Measurements from ENCODE around the gene CUL4A.

Gene CUL4A

DNA sequence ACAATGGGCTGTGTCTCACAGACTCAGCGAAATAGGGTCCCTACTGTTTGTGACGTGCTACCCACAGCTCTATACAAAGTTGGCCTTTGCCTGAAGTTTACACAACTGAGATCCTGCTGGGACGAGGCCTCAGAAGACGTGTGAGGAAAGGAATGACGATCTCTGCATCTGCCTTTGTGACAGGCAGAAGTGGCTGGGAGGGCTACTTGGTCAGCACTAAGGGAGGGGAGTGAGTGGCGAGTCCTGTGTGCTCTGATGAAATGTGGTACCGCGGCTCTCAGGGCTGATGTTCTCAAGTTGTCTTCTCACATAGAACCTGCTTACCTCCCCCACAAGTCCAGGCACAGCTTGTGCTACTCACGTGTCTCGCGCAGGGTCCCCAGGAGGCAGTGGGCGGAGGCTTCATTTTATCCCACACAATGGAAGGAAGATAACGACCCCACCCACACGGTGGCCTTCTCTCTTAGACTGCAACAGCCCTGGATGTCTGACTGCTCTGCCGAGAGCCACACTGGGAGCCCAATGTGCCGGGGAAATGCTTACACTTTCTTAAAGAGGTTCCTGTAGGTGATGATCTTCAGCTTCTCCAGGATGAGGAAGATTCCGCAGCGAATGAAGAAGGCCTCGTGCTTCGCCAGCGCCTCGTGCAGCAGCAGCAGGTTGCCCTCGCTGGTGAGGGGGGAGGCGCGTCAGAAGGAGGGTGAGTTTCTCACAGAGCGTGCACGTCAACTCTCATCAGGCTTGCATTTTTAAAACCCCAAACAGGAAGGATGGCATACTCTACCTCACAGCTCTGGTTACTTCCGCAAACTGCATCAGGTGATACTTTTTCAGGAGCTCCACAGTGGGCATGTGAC is 29.8 kb upstream of the CUL4A start:
- no peak for DNase-seq (ENCODE audit: low spot score)

DNA sequence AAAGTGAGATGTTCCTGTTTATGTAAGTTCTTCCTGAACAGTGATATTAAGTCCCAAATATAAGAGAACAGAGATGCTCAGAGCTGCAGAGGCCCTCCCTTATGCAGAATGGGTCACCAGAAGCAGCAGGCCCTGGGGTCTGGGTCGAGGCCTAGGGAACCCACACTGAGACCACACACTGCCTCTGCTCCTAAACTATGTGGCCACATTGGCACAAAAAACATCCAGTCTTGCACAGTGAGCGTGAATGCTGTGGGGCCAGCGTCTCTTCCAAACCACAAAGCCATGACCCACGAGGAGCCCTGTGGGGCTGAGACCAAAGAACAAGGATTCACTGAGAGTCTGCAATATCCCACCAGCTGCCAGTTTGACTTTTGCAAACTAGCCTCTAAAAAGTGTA is 27.4 kb upstream of the CUL4A start:
- DNase-seq (ENCODE audit: low spot score): no peak

DNA sequence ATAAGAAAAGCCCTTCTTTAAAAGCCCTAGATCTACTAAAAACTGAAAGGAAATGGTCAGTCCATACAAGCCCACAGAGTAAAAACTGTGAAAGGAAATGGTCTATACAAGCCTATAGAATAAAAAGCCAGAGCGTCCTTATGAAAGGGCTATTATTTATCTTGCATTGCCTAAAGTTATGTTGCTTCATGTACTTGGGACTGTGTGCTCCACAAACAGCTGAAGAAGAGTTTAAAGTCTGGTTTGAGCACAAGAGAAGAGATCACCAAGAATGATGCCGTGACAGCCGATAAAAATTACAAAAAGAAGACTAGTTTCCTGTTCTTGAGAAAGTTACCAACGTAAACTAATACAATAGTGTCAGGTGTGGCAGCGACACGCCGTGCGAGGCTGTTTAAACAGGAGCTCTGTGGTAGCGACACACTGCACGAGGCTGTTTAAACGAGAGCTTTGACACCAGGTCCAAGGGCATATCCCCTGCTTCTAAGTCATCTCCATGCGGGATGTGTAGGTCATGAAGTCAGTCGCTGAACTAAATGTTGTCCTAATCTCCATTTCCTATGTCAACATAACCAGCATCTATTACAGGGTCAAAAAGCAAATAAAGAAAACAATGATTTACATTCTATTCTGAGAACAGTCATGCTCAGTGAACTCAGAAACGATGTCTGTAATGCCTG is 25.8 kb upstream of the CUL4A start:
- peak; percentile 64 for DNase-seq (ENCODE audit: low spot score)

DNA sequence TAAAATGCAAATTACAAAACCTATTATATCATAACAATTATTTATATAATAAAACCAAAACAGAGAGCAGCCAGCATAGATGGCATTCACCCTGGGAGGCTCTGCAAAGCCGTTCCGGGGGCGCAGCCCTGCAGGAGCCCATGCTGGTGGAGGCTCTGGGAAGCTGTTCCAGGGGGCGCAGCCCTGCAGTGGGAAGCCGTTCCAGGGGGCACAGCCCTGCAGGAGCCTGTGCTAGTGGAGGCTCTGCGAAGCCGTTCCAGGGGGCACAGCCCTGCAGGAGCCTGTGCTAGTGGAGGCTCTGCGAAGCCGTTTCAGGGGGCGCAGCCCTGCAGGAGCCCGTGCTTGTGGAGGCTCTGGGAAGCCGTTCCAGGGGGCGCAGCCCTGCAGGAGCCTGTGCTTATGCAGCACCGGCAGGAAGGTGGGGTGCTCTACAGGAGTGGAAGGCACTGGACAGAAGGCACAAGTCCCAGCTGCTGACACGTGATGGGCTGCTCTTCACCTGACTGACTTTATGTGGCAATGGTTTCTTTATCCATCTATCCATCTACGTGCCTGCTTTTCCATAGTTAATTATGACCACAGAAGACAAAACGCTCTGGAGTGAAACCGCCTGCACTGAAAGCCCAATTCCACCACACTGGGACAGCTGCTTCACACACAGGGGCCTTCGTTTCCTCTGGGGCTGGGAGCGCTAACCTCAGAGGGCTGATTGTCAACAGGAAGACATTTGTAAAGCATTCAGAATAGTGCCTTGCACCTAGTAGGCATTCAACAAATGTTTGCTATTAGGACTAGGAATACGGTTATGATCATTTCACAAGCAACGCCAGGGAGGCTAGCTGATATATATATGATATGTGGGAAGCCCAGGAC is 24.6 kb upstream of the CUL4A start:
- DNase-seq (ENCODE audit: low spot score): no peak

DNA sequence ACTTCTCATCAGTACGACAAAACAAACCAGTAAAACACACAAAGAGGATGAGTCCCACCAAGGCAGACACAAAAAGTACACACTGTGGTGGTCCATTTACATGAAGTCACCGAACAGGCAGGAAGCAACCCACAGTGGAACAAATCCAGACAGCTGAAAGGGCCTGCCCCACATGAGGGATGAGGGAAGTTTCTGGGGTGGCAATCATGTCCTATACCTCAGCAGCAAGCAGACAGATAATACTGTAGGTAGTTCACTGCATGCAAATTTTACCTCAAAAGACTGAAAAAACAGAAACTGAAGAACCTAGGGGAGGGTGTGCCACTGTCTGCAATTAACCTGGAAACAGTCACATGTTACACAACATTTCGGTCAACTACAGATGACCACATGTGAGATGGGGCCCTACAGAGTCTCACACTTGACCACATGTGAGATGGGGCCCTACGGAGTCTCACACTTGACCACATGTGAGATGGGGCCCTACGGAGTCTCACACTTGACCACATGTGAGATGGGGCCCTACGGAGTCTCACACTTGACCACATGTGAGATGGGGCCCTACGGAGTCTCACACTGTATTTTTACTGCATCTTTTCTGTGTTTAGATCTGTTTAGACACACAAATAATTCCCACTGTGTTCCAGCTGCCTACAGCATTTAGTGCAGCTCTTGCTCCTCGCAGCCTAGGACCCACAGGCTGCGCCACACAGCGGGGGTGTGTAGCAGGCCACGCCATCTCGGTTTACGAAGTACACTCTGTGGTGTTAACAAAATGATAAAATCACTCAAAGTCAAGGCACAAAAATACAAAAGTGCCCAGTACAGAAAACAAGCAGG is 23.1 kb upstream of the CUL4A start:
- no peak for DNase-seq (ENCODE audit: low spot score)

- DNase-seq (ENCODE audit: low spot score): peak; percentile 99
Measured at GRCh38 chr13:113187263-113187669, 22.1 kb upstream of the CUL4A start.

DNA sequence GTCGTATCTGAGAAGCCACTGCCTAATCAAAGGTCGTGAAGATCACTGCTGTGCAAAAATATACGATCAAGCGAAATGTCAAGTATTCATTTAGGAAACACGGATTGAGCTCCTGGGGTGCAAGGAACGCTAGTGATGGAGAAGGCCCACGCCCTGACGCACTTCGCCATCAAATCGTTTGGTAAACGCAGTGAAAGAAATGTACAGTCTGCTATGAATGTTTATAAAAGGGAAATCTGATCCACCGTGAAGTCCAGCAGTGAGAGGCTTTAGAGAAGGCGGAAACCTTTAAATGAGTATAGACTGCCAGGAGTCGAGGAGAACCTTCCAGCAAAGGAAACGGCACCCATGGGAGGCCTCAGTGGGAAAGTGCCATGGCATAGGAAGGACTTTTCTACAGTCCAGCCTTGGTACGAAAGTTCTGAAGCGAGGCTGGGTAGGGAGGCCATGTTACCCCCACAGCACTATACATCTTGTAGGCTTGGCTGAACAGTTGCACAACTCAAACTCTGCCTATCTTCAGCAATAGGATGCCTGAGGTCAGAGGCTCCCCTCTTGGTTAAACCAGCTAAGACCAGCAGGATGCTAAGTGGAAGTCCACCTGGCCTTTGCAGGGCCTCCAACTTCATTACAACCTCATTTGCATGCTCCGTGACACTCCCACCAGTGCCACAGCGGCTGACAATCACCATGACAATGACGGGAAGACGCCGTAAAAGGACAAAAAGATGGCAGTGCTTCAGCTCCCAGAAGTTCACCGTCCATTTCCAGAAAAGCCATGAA is 21.3 kb upstream of the CUL4A start:
- DNase-seq (ENCODE audit: low spot score): no peak

GRCh38 chr13:113190181-113190580 is 19.2 kb upstream of the CUL4A start:
- DNase-seq (ENCODE audit: low spot score): no peak

GRCh38 chr13:113192279-113192678 is 17.1 kb upstream of the CUL4A start:
- DNase-seq (ENCODE audit: low spot score): no peak

GRCh38 chr13:113192902-113193301 is 16.5 kb upstream of the CUL4A start:
- DNase-seq (ENCODE audit: low spot score): no peak

- no peak for DNase-seq (ENCODE audit: low spot score)
Measured at GRCh38 chr13:113195360-113195759, 14.1 kb upstream of the CUL4A start.

DNA sequence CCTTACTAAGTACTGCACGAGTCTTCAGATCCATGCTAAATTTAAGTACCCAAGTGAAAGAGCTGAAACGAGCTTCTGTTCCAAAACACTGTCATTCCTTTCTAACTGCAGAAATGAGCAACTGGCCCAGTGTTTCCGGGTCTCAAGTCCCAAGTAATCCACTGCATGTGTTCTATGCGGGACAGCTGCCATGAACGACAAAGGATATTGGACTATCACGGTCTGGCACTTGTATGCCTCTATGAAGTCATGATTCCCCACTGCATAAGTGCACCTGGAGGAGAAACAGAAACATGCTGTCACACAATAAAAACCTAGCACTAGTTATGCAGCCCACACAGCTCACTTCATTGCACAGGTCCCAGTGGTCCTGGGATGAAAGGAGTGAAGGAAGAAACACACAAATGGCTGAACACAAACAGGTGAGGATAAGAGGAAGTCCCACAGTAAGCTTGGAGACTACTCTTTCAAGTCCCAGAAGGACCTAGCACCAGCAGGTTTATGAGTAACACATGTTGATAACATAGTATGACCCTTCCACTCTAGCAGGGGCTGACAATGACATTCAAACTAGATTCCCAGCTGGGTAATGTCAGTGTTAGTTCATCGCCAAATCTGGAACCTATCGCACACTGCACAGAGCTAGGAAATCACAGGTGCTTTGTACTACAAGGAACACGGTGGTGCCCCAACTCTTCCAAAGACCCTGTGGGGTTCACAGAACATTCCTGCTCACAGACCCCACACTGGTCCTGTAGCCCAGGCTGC is 12.3 kb upstream of the CUL4A start:
- DNase-seq (ENCODE audit: low spot score): no peak

GRCh38 chr13:113201815-113202214 is 7.6 kb upstream of the CUL4A start:
- DNase-seq (ENCODE audit: low spot score): no peak

GRCh38 chr13:113202912-113203311 is 6.5 kb upstream of the CUL4A start:
- DNase-seq (ENCODE audit: low spot score): no peak

DNA sequence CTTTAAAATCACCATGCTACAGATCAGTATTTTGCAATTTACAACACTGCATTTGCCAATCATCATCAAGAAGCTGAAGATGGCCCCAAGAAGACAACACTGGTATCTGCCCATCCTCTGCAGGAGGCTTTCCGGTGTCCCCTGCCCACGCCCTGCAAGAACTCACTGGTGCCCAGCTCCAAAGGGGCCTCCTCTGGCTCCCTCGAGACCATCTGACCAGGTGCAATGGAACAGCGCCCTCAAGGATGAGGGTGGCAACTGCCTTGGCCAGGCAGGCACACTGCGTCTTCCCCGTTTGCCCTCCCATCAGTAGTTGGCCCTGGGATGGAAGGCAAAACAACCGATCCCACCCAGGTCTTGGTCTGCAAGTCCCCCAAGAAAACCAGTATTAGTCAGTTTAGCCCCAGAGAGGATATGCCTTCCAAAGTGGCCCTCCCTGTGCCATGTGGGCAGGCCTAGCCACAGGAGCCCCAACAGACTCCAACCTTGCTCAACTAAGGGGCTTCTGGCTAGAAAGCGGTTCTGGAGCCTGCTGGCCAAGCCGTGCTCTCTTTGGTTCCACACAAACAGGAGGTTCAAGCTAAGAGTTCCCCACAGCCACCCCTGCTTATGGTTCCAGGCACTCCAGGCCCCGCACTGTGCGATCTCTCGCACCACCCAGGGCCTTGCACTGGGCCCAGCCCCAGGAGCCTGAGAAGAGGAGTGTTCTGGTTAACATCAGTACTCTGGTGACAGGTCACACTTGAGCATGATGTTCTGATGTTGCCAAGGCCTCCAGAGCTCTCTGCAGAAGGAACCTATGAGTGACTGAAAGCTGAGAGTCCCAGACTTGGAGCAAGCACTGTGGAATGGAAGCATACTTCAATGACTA is 5.7 kb upstream of the CUL4A start:
- no peak for DNase-seq (ENCODE audit: low spot score)

GRCh38 chr13:113204378-113204734 is 5.1 kb upstream of the CUL4A start:
- no peak for DNase-seq (ENCODE audit: low spot score)

DNA sequence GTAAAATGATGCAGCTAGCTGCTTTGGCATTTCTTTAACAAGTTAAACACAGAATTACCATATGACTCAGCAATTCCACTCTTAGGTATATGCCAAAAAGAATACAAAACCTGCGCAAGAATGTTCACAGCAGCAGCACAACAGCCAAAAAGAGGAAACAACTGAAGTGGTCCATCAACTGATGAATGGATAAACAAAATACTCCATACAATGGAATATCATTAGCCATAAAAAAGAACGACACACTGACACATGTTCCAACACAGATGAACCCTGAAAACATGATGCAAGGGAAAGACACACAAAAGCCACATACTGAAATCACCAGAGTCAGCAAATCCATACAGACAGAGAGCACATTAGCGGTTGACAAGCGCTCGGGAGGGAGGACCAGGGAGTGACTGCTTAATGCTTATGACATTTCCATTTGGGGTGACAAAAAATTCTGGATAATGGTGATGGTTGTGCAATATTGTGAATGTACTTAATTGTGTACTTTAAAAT is 3.9 kb upstream of the CUL4A start:
- DNase-seq (ENCODE audit: low spot score): no peak

- no peak for DNase-seq (ENCODE audit: low spot score)
Measured at GRCh38 chr13:113207460-113207859, 2.0 kb upstream of the CUL4A start.

DNA sequence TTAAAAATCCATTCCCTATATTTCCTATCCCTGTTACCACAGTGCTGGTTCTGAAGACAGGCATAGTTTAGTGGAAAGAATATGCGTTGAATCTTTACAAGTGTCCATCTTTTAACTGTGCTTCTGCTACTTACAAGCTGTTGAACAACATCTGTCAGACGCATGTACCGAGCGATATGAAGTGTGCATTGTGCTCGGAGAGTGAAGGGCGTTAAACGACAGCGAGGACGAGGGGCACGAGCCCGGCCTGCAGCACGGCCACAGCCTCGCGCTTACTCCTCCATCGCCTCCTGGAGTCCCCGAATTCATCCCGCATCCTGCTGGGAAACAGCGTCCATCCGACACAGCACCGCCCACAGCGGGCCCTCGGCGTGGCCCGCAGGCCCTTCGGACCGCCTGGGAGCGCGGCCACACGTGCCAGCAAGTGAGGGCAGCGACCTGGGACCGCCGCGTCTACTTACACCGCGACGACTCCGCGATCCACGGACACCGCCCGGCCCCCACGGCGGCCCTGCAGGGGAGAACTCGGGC is 1.5 kb upstream of the CUL4A start:
- no peak for DNase-seq (ENCODE audit: low spot score)
